Mesothelial cell of epicardium (in vitro differentiated cells): ENCODE results near the gene PLXDC2. TPM values are rescaled to one million over a fixed set of nuclear protein-coding genes. Genes with fewer than 3 reads are reported as not detected.

Experiments used
- DNase-seq, 2 experiments: peaks; one replicate each; pipeline ENCODE4 v3.0.0; 2021; ENCODE audit warnings: low spot score in 2 of 2; ENCODE audit not compliant: unreplicated experiment in 2 of 2
- H3K27ac Mint-ChIP-seq: 2 replicates; pipeline ENCODE4 v1.8.0; 2021; ENCODE audit warnings: mixed read lengths
- H3K27me3 Mint-ChIP-seq: 2 replicates; pipeline ENCODE4 v1.8.0; 2021; ENCODE audit warnings: low read depth, mixed read lengths
- H3K36me3 Mint-ChIP-seq: 2 replicates; pipeline ENCODE4 v1.8.0; 2021; ENCODE audit warnings: mixed read lengths
- H3K4me1 Mint-ChIP-seq: 2 replicates; pipeline ENCODE4 v1.8.0; 2021; ENCODE audit warnings: mixed read lengths
- H3K4me3 Mint-ChIP-seq: 2 replicates; pipeline ENCODE4 v1.8.0; 2021; ENCODE audit warnings: mild to moderate bottlenecking, moderate library complexity, mixed read lengths
- H3K9me3 Mint-ChIP-seq: 2 replicates; pipeline ENCODE4 v1.8.0; 2021; ENCODE audit warnings: mixed read lengths
- CTCF ChIP-seq: fragments of 200-600 bp; sonication (generic); IDR thresholded peaks from one replicate; pipeline ENCODE4 v1.5.0; 2021; ENCODE audit warnings: antibody characterized with exemption; ENCODE audit not compliant: unreplicated experiment
- total RNA-seq: library from RNA; stranded (reverse); gene quantifications from 3 replicates; pipeline ENCODE4 v1.2.1, GENCODE V29; 2021

Gene PLXDC2
- total RNA-seq, 1 donor from 2014 or later = 60.0 TPM

- no peak overlapping the region for H3K27ac Mint-ChIP-seq
- no peaks in the 10 kb centered on the region for H3K9me3 Mint-ChIP-seq
- TF ChIP-seq CTCF = no peak
- no peak overlapping the region for H3K4me3 Mint-ChIP-seq
- no peaks in the 10 kb centered on the region for H3K27me3 Mint-ChIP-seq
- H3K36me3 Mint-ChIP-seq = peaks cover 20% of the 10 kb centered on the region
- H3K4me1 Mint-ChIP-seq = peaks cover 10% of the 10 kb centered on the region
- no peak for DNase-seq
These were observed 399.4 kb downstream of the PLXDC2 start for GRCh38 chr10:20215547-20216152.

- DNase-seq = no peak
- H3K27me3 Mint-ChIP-seq = no peaks in the 10 kb centered on the region
- H3K4me3 Mint-ChIP-seq = no peak overlapping the region
- H3K4me1 Mint-ChIP-seq = peaks cover 11% of the 10 kb centered on the region
- H3K27ac Mint-ChIP-seq = no peak overlapping the region
- H3K9me3 Mint-ChIP-seq = no peaks in the 10 kb centered on the region
- TF ChIP-seq CTCF = no peak
- H3K36me3 Mint-ChIP-seq = peaks cover 11% of the 10 kb centered on the region
These were observed 405.1 kb downstream of the PLXDC2 start for GRCh38 chr10:20221356-20221755.

GRCh38 chr10:20228729-20229128 is 412.5 kb downstream of the PLXDC2 start:
- no peaks in the 10 kb centered on the region for H3K27me3 Mint-ChIP-seq
- no peak overlapping the region for H3K27ac Mint-ChIP-seq
- peaks cover 9% of the 10 kb centered on the region for H3K36me3 Mint-ChIP-seq

GRCh38 chr10:20232079-20232705 is 416.0 kb downstream of the PLXDC2 start:
- no peak for DNase-seq
- Mint-ChIP-seq H3K9me3 (no peaks in the 10 kb centered on the region), H3K4me3 (no peak overlapping the region), H3K27ac (no peak overlapping the region), H3K36me3 (peaks cover 9% of the 10 kb centered on the region), H3K4me1 (no peaks in the 10 kb centered on the region), H3K27me3 (no peaks in the 10 kb centered on the region)
- no peak for TF ChIP-seq CTCF

More at GRCh38 chr10:20228729-20229128, 412.5 kb downstream of the PLXDC2 start:
- no peak for DNase-seq
- Mint-ChIP-seq H3K4me3 (no peak overlapping the region), H3K9me3 (no peaks in the 10 kb centered on the region), H3K4me1 (no peaks in the 10 kb centered on the region)
- no peak for TF ChIP-seq CTCF

- H3K27me3 Mint-ChIP-seq = no peaks in the 10 kb centered on the region
- H3K4me3 Mint-ChIP-seq = no peak overlapping the region
- no peak overlapping the region for H3K27ac Mint-ChIP-seq
- no peak for DNase-seq
- no peaks in the 10 kb centered on the region for H3K4me1 Mint-ChIP-seq
- peaks cover 3% of the 10 kb centered on the region for H3K36me3 Mint-ChIP-seq
- H3K9me3 Mint-ChIP-seq = no peaks in the 10 kb centered on the region
- TF ChIP-seq CTCF = no peak
These were observed 417.2 kb downstream of the PLXDC2 start for GRCh38 chr10:20233423-20233822.
